T follicular helper cell (primary cell): ENCODE measurements around the gene FBLN2.

Experiments
- DNase-seq: peaks from one replicate; pipeline ENCODE4 v3.0.0-alpha.2; 2020; ENCODE audit warnings: low read depth

The FBLN2 gene

DNA sequence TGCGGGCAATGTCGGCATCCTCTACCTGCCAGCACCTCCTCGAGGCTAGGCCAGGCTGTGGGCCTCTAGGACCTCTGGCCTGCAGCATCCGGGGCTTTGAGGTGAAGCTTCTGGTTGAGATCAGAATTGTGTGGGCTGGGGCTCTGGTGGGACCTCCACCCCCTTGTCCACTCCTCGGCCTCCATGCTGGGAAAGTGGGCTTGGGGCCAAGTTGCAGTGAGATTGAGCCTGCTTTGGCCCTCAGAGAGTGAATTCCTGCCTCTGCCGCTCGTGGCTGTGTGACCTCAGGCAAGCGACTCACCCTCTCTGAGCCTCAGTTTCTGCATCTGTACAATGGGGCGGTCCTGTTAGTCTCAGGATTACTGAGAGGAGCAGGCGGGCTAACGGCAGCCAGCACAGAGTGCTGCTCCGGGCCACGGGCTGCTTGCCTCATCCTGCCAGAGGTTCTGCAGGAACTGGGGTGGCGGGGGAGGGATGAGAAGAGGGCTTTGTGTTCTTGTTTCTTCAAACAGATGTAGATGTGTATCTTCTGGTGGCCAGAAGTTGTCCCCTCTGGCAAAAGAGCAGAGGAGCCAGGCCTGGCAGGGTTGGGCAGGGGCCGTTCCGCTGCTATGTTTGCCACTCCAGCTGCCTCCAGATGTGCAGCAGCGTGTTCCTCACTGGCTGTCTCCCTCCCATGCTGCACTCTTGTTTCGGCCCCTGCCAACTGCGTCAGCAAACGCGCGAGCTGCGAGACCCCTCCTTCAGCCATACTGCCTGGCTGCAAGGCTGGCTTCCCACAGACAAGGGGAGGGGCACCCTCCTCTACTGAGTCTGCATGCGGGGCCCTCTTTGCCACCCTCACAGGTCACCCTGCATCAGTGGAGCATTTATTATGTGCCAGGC is 33.7 kb downstream of the FBLN2 start:
- no peak for DNase-seq

DNA sequence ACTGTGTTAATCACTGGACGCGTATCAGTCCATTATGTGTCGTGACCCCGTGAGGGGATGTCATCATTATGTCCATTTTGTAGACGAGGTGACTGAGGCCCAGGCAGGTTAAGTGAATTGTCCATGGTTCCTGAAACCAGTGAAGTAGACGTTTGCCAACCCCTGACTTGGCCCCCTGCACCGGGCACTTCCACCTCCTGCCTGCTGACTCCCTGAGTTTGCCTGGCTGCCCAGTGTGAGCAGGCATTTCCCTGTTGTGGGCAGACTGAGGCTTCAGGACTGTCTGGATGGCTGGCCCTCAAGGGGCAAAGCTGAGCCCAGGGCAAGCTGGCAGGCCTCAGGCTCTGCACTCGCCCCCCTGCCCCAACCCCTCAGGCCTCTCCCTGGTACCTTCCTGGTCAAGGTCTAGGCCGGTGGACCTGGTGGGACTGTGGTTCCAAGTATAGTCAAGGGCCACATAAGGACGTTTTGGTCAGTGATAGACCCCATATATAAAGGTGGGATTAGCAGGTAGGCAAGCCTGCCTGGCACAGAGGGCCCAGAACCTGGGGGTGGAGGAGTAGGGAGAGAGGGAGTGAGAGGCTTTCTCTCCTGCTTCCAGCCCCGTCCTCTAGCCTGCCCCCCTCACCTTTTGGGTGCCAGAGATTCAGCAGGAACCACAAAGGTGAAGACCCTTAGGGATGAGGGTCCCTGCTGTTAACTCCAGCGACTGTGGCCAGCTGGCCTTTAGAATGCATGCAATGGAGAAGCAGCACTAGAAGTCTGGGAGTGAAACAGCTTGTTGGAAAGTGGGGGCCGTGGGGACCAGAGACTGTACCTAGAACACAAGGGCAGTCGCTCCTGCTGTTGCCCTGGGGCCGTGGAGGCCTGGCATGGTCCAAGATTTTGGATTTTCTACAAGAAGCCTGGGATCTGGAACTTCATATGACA is 34.6 kb downstream of the FBLN2 start:
- DNase-seq, result no peak

DNA sequence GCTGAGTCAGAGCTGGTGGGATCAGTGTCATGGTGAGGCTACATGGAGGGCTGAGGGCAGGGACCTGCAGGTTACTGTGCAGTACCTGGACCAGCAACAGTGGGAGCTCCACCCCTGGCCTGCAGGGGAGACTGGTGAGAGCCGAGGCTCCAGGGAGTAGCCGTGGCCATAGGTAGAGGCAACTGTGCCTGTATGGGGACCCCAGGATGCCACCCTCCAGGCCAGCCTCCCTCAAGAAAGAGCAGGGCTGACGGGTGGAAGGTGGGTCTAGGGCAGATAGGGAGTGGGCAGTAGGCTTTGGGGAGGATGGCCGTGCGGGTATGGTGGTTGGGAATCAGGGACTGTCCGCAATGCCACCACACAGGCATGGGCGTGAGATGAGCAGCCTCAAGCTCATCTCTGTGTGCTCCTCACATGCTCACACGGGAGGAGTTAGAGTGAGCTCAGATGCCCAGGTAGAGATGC is 35.5 kb downstream of the FBLN2 start:
- DNase-seq, result no peak

- DNase-seq, result no peak
These were observed 36.0 kb downstream of the FBLN2 start for GRCh38 chr3:13584901-13585300.

DNA sequence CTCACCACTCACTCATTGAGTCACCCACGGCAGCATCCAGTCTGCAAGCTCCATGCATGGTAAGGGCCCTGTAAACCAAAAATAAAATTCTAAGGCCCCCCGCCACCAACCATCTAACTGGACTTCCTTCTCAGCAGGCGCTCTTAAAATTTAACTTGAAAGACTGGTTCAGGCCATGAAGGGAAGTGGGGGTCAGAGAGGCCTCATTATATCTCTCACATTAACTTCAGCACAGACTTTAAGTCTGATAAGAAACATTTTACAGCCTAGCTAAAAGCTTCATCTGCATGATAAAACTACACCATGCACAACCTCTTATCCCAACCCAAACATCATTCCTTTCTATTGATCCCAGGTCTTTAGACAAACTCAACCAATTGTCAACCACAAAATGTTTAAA is 38.5 kb downstream of the FBLN2 start:
- no peak for DNase-seq

GRCh38 chr3:13588221-13588701 is 39.3 kb downstream of the FBLN2 start:
- no peak for DNase-seq

DNA sequence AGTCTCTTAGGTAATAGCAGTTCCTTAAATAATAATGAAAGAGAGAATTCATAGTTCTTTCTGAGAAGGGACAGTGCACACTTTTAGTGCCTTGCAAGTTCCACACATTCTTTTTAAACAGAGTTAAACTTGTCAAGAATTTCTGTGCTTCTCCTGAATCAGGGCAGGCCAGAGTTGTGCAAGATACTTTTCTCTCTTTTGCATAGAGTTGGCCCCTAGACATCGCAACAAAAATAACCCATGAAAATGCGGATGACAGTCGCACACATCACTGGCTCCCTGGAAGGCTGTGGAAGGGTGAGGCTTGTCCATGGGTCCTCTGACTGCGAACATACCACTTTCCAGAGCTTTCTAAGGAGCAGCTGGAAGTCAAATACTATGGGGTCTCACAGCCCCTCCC is 40.1 kb downstream of the FBLN2 start:
- no peak for DNase-seq

GRCh38 chr3:13590841-13591520 is 42.1 kb downstream of the FBLN2 start:
- no peak for DNase-seq

DNA sequence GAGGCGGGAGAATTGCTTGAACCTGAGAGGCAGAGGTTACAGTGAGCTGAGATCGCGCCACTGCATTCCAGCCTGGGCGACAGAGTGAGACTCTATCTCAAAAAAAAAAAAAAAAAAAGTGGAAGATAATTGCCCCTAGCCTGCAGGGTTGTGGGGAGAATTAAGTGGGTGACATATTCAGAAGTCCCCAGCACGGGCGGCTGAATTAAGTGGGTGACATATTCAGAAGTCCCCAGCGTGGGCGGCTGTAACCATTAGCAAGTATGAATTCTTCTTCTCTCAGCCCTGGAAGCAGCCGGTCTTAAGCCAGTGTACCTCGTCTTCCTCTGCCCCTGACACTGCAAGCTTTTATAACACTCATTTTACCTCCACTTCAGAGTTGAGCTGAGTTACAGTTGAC is 44.7 kb downstream of the FBLN2 start:
- DNase-seq, result no peak

GRCh38 chr3:13594146-13594545 is 45.2 kb downstream of the FBLN2 start:
- no peak for DNase-seq

DNA sequence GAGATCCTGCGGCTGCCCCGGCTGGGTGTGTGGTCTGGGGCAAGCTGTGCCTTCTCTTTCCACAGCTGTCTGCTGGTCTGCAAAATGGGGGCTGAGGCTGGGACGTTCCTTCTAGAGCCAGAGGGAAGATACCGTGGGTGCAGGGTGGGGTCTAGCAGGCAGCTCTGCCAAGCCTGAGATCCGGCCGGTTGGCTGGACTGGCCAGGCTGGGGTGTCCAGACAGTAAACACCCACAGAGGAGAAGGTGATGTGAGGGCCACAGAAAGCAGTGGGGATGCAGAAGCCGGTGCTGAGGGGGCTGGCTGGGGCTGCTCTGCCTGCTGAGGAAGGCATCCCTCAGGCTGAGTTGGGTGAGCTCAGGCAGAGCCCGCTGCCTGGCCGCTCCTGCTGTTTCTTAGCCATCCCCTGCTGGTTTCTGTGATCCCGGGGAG is 46.1 kb downstream of the FBLN2 start:
- no peak for DNase-seq

DNA sequence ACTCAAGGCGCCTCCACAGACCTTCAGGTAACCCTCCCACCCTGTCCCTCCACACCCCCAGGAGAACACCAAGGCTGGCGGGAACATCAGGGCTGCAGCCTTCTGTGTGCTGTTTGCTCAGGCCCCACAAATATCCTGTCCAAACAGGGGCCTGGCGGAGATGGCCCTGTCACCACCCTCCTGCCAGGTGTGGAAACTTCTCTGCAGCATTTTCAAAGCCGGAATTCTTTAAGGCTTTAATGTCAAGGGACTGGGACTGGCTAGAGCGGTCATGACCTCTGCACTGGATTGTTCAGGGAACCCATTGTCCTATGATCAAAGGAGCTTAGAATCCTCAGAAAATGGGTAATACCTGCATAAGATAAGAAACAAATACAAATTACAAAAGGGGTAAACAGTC is 46.6 kb downstream of the FBLN2 start:
- no peak for DNase-seq

DNA sequence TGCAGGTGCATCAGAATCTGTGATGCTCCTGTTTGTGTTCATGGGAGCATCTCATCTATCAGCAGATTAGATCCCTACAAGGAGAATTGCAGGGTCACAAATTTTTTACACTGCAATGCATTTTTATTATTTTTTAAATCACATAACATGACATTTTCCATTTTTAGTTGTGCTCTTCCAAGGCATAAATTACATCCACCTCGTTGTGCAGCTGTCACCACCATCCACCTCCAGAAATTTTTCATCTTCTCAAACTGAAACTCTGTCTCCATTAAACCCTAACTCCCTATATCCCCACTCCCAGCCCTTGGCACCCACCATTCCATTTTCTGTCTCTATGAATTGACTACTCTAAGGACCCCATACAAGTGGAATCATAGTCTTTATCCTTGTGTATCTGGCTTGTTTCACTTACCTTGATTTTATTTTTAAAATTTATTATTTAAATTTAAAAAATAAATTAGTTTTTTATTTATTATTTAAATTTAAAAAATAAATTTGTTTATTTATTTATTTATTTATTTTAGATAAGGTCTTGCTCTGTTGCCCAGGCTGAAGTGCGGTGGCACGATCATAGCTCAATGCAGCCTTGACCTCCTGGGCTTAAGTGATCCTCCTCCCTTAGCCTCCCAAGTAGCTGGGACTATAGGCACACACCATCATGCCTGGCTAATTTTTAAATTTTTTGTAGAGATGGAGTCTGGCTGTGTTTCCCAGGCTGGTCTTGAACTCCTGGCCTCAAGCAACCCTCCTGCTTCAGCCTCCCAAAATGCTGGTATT is 47.7 kb downstream of the FBLN2 start:
- DNase-seq, result no peak

GRCh38 chr3:13597661-13598060 is 48.7 kb downstream of the FBLN2 start:
- DNase-seq, result no peak

GRCh38 chr3:13598201-13598600 is 49.3 kb downstream of the FBLN2 start:
- DNase-seq, result no peak

- DNase-seq, result no peak
These were observed 50.3 kb downstream of the FBLN2 start for GRCh38 chr3:13598926-13599886.

DNA sequence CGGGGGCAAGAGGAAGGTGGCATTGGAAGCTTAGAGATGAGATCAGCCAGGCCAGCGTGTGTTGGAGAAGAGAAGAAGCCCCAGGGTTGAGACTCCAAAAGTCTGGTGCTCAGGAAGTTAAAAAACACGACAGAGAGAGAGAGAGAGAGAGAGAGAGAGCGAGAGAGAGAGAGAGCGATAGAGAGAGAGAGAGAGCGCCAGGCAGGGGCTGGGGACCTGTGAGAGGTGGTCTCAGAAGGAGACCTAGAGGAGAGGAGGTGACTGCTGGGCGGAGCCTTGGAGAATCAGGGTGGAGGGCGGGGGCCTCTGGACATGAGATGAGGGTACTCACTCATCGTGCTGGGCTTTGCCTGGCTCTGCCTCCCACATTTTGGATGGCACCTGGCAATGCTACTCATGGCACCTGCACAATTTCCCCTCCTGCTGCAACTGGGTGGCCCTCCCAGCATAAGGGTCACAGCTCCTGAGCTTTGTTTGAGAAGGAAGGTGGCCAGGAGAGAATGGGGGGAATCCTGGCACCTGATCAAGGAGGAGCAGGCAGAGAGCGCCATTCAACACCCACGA is 51.0 kb downstream of the FBLN2 start:
- no peak for DNase-seq

DNA sequence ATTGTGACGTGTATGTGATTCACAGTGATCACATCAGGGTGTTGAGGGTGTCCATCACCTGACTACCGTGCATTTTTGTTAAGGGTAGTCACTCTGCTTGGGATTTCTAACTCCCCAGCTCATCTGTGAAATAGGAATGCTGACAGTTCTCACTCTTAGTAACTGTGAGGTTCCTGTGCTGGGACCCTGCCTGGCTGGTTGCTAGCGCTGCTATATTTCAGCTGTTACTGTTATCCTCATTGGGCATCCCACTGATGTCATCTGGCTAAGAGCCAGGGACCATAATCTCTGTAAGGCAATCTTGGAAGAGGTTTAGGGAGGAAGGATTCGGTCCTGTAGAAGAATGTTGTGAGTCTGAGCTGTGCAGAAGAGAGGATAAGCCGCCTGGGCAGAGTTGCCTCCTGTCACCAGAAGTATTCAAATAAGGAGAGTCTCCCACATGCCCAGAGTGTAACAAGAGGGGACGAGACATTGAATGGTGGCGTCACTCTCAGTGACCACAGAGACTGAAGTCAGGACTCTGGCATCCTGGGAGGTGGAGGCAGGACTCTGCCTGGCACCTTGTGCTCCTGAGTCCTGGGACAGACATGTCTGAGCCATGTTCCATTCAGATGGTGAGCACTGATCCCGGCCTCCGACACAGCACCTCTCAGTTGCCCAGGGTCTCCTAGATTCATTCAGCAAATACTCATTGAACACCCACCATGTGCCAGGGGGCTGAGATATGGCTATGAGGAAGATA is 52.2 kb downstream of the FBLN2 start:
- DNase-seq, result no peak

DNA sequence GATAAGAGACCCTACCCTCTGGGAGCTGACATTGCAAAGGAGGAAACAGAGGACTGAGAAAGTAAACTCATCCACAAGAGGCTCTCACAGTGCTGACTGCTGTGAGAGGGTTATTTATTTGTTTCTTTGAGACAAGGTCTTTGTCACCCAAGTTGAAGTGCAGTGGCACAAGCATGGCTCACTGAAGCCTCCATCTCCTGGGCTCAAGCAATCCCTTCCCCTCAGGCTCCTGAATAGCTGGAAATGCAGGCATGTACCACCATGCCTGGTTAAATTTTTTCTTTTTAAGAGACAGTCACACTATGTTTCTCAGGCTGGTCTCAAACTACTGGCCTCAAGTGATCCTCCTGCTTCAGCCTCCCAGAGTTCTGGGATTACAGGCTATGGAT is 52.8 kb downstream of the FBLN2 start:
- no peak for DNase-seq
